H1 (cell line): Measurements from ENCODE around the gene POLR3A. TPM values are rescaled to one million over a fixed set of nuclear protein-coding genes. Genes with fewer than 3 reads are reported as not detected.

Experiments
- HDAC6 ChIP-seq: IDR thresholded peaks from one replicate; pipeline ENCODE4 v1.7.1; 2012; ENCODE audit warnings: low read depth, mild to moderate bottlenecking, inconsistent platforms, low read length, moderate library complexity
- JUN ChIP-seq: IDR thresholded peaks from 2 replicates; pipeline ENCODE4 v1.6.1; 2011; ENCODE audit warnings: low read depth, mild to moderate bottlenecking, improper control_type of control experiment, low read length
- NRF1 ChIP-seq: IDR thresholded peaks from 2 replicates; pipeline ENCODE4 v1.6.1; 2011; ENCODE audit warnings: mild to moderate bottlenecking, low read depth, low read length, improper control_type of control experiment
- TAF1 ChIP-seq: IDR thresholded peaks from 2 replicates; pipeline ENCODE4 v1.6.1; 2011; ENCODE audit warnings: mild to moderate bottlenecking, low read depth, low read length
- polyA plus RNA-seq, 7 experiments: library from polyadenylated mRNA; depleted of rRNA in 3 of 7; stranded (reverse) in 5 of 7; unstranded in 2 of 7; fragments of >200 nt in 5 of 7; fragments of 200-250 nt in 2 of 7; gene quantifications; 1 replicate in 5 of 7; 2 replicates in 1 of 7; 4 replicates in 1 of 7; pipeline versions ENCODE4 v1.2.1 to v1.2.3, GENCODE V29; 2011 to 2013; ENCODE audit warnings: missing spikeins in 2 of 7, mixed read lengths in 2 of 7
- total RNA-seq: library from RNA; stranded (reverse); fragmentation: NEBNext Ultra II Directional; extraction: Animal tissue kit (Norgen Biotek cat#: 25700); gene quantifications from 2 replicates; pipeline ENCODE4 v1.2.1, GENCODE V29; 2021

Gene POLR3A
- total and polyA plus RNA-seq, 2 of the 8 experiments (the other 6 are each of a cell fraction or from before 2014, with no cell fraction given): 11.3 to 38.6 TPM

DNA sequence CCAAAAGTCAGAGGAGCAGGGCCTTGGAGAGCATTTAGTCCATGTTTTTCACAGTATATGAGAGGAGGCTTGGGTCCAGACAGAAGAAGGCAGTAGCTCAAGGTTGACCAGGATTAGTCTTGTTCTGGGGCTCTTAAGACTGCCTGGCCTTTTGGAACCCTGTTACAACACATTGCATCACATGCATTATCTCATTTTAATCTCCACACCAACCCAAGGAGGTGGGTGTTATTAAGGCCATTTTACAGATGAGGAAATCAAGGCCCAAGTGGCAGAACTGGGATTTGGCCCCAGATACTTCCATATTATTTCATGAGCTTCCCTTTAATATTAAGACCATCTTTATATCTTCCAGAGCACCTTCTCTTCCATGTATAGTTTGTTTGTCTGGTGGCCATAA is 43.2 kb upstream of the POLR3A start (continued):
- TF ChIP-seq JUN: no peak
- no peak for TF ChIP-seq NRF1
- TF ChIP-seq HDAC6: no peak
- no peak for TF ChIP-seq TAF1
